Esophagus muscularis mucosa (tissue), 4 donors: Measurements from ENCODE around the gene WWOX. TPM values are rescaled to one million over a fixed set of nuclear protein-coding genes. Genes with fewer than 3 reads are reported as not detected.

ENCODE experiments used
- DNase-seq: peaks from one replicate; pipeline ENCODE4 v3.0.0-alpha.2; 2017; ENCODE audit errors: extremely low spot score
- H3K27ac ChIP-seq, 4 donors: fragments of 200-600 bp; sonication (generic); replicated peaks in 1 of 4; 1 replicate in 3 of 4; 2 replicates in 1 of 4; pipeline ENCODE4 v1.5.1; 2016 to 2019; ENCODE audit warnings: mild to moderate bottlenecking in 1 of 4
- H3K27me3 ChIP-seq, 4 donors: fragments of 200-600 bp; sonication (generic); one replicate each; pipeline versions ENCODE4 v1.5.1 to v1.6.0; 2016 to 2019
- H3K36me3 ChIP-seq, 4 donors: fragments of 200-600 bp; sonication (generic); one replicate each; pipeline ENCODE4 v1.5.1; 2016 to 2019
- H3K4me1 ChIP-seq, 4 donors: fragments of 200-600 bp; sonication (generic); one replicate each; pipeline ENCODE4 v1.5.1; 2016 to 2019
- H3K4me3 ChIP-seq, 4 donors: fragments of 200-600 bp; sonication (generic); 1 replicate in 2 of 4; 2 replicates in 2 of 4; pipeline ENCODE4 v1.5.1; 2016 to 2019; ENCODE audit warnings: mild to moderate bottlenecking in 4 of 4, moderate library complexity in 1 of 4
- H3K9me3 ChIP-seq, 4 donors: fragments of 200-600 bp; sonication (generic); 1 replicate in 3 of 4; 2 replicates in 1 of 4; pipeline ENCODE4 v1.5.1; 2016 to 2019
- CTCF ChIP-seq, 3 experiments: fragments of 200-600 bp in 2 of 3; fragments of 450-650 bp in 1 of 3; sonication (generic) in 2 of 3; IDR thresholded peaks; one replicate each; pipeline ENCODE4 v1.5.1; 2017 to 2019; ENCODE audit warnings: antibody characterized with exemption in 3 of 3, mild to moderate bottlenecking in 2 of 3, moderate library complexity in 1 of 3
- EP300 ChIP-seq: sonication (generic); formaldehyde crosslinking; IDR thresholded peaks from one replicate; pipeline ENCODE4 v1.6.1; 2017; ENCODE audit warnings: antibody characterized with exemption
- POLR2A ChIP-seq: fragments of 450-650 bp; IDR thresholded peaks from one replicate; pipeline ENCODE4 v1.6.1; 2017; ENCODE audit warnings: antibody characterized with exemption, moderate library complexity, mild to moderate bottlenecking, low read depth
- POLR2AphosphoS5 ChIP-seq, 2 donors: sonication (generic); formaldehyde crosslinking; IDR thresholded peaks; one replicate each; pipeline ENCODE4 v1.6.1; 2017; ENCODE audit warnings: antibody characterized with exemption in 2 of 2
- WGBS: methylation state at CpG from one replicate; pipeline ENCODE4 v1.1.5; 2018; 5-methylcytosine and 5-hydroxymethylcytosine counted together
- intact Hi-C: fragments of 100-400 bp; cut with DNase I; formaldehyde crosslinking; loops from one replicate; pipeline ENCODE4 v1.15.1; 2023
- total RNA-seq, 4 donors: library from RNA; depleted of rRNA; stranded (reverse); fragments of >200 nt; gene quantifications; one replicate each; pipeline versions ENCODE4 v1.1.0 to v1.2.1, GENCODE V29; 2016

WWOX gene
- total RNA-seq, 4 donors from 2014 or later, result 14.4 to 27.8 (median 15.4) TPM

- 87% methylated on average over 2 of the region's 2 CpGs for WGBS
- Histone ChIP-seq H3K9me3 (no peaks in the 10 kb centered on the region), H3K4me3 (no peak overlapping the region), H3K36me3 (no peaks in the 10 kb centered on the region), H3K4me1 (no peaks in the 10 kb centered on the region), H3K27me3 (no peaks in the 10 kb centered on the region), H3K27ac (no peak overlapping the region)
- intact Hi-C loops, result no loop called here
- DNase-seq, result no peak
- TF ChIP-seq CTCF (IDR thresholded peaks at IDR 0.05) (no peak), POLR2AphosphoS5 (IDR thresholded peaks at IDR 0.05) (no peak), POLR2A (no peak), EP300 (no peak)
These were observed 777.2 kb downstream of the WWOX start for GRCh38 chr16:78876671-78877070.

GRCh38 chr16:78877114-78877655 is 777.7 kb downstream of the WWOX start:
- Histone ChIP-seq H3K4me3 (no peak overlapping the region), H3K27ac (no peak overlapping the region), H3K9me3 (no peaks in the 10 kb centered on the region), H3K27me3 (no peaks in the 10 kb centered on the region), H3K4me1 (no peaks in the 10 kb centered on the region), H3K36me3 (no peaks in the 10 kb centered on the region)
- no peak for DNase-seq
- 89% methylated on average over 5 of the region's 6 CpGs for WGBS
- intact Hi-C loops, result no loop called here
- no peak for TF ChIP-seq CTCF (IDR thresholded peaks at IDR 0.05)
- TF ChIP-seq EP300, result no peak
- TF ChIP-seq POLR2AphosphoS5 (IDR thresholded peaks at IDR 0.05), result no peak
- no peak for TF ChIP-seq POLR2A

GRCh38 chr16:78878570-78878969 is 779.1 kb downstream of the WWOX start:
- H3K27me3 ChIP-seq, result no peaks in the 10 kb centered on the region
- intact Hi-C loops, result no loop called here
- no peaks in the 10 kb centered on the region for H3K36me3 ChIP-seq
- H3K4me1 ChIP-seq, result no peaks in the 10 kb centered on the region
- H3K4me3 ChIP-seq, result no peak overlapping the region
- H3K27ac ChIP-seq, result no peak overlapping the region
- TF ChIP-seq CTCF (IDR thresholded peaks at IDR 0.05) (no peak), POLR2A (no peak), POLR2AphosphoS5 (IDR thresholded peaks at IDR 0.05) (no peak), EP300 (no peak)
- no peak for DNase-seq
- H3K9me3 ChIP-seq, result no peaks in the 10 kb centered on the region

- Histone ChIP-seq H3K4me3 (no peak overlapping the region), H3K27ac (no peak overlapping the region), H3K9me3 (no peaks in the 10 kb centered on the region), H3K27me3 (no peaks in the 10 kb centered on the region), H3K36me3 (no peaks in the 10 kb centered on the region), H3K4me1 (no peaks in the 10 kb centered on the region)
- intact Hi-C loops, result no loop called here
- TF ChIP-seq POLR2A (no peak), CTCF (IDR thresholded peaks at IDR 0.05) (no peak), EP300 (no peak), POLR2AphosphoS5 (IDR thresholded peaks at IDR 0.05) (no peak)
- DNase-seq, result no peak
- 95% methylated on average over 5 of the region's 5 CpGs for WGBS
These were observed 779.6 kb downstream of the WWOX start for GRCh38 chr16:78879011-78879410.

- Histone ChIP-seq H3K36me3 (no peaks in the 10 kb centered on the region), H3K27me3 (no peaks in the 10 kb centered on the region), H3K27ac (no peak overlapping the region), H3K4me1 (no peaks in the 10 kb centered on the region), H3K4me3 (no peak overlapping the region), H3K9me3 (no peaks in the 10 kb centered on the region)
- intact Hi-C loops, result no loop called here
- WGBS, result 94% methylated on average over 3 of the region's 3 CpGs
- TF ChIP-seq CTCF (IDR thresholded peaks at IDR 0.05) (no peak), EP300 (no peak), POLR2A (no peak), POLR2AphosphoS5 (IDR thresholded peaks at IDR 0.05) (no peak)
- no peak for DNase-seq
These were observed 782.7 kb downstream of the WWOX start for GRCh38 chr16:78882150-78882549.
